IPS-18a (cell line): ENCODE results near the gene KNSTRN.

ENCODE experiments used
- H3K27ac ChIP-seq: one replicate; pipeline ENCODE4 v1.5.1; 2013; ENCODE audit warnings: low read length
- H3K27me3 ChIP-seq: one replicate; pipeline ENCODE4 v1.6.1; 2013; ENCODE audit warnings: mild to moderate bottlenecking, low read length; ENCODE audit not compliant: control insufficient read depth, insufficient read depth
- H3K36me3 ChIP-seq: one replicate; pipeline ENCODE4 v1.6.1; 2013; ENCODE audit warnings: low read depth, low read length; ENCODE audit not compliant: control insufficient read depth
- H3K4me1 ChIP-seq: one replicate; pipeline ENCODE4 v1.6.1; 2013; ENCODE audit warnings: low read depth, low read length; ENCODE audit not compliant: control insufficient read depth
- H3K4me3 ChIP-seq: one replicate; pipeline ENCODE4 v1.5.1; 2013; ENCODE audit warnings: low read length
- H3K9ac ChIP-seq: one replicate; pipeline ENCODE4 v1.6.1; 2013; ENCODE audit warnings: mild to moderate bottlenecking, low read length, moderate library complexity
- H3K9me3 ChIP-seq: one replicate; pipeline ENCODE4 v1.6.1; 2013; ENCODE audit warnings: low read depth, low read length; ENCODE audit not compliant: control insufficient read depth

The KNSTRN gene

GRCh38 chr15:40439960-40440742, 57.6 kb downstream of the KNSTRN start:
- peak overlapping the region; percentile 79 for H3K27ac ChIP-seq

GRCh38 chr15:40440743-40441564, 58.4 kb downstream of the KNSTRN start, which contains the start of gene BAHD1:
TSS of gene BAHD1 (plus strand) at chr15:40440953. CDS start at chr15:40458465, 17,512 bp downstream.
- peaks cover 22% of the 10 kb centered on the region for H3K27me3 ChIP-seq
- peak within 1 kb of the TSS; percentile 94 for H3K9ac ChIP-seq
- no peaks in the 10 kb centered on the region for H3K36me3 ChIP-seq
- H3K4me3 ChIP-seq = peak within 1 kb of the TSS; percentile 87
- peaks cover 46% of the 10 kb centered on the region for H3K4me1 ChIP-seq
- no peaks in the 10 kb centered on the region for H3K9me3 ChIP-seq
- H3K27ac ChIP-seq = peak within 1 kb of the TSS; percentile 79

More at GRCh38 chr15:40439960-40440742, 57.6 kb downstream of the KNSTRN start:
- Histone ChIP-seq H3K4me1 (peaks cover 45% of the 10 kb centered on the region), H3K4me3 (peak overlapping the region; percentile 87), H3K9ac (peak overlapping the region; percentile 94), H3K9me3 (no peaks in the 10 kb centered on the region), H3K27me3 (peaks cover 30% of the 10 kb centered on the region), H3K36me3 (no peaks in the 10 kb centered on the region)

GRCh38 chr15:40441565-40442531, 59.3 kb downstream of the KNSTRN start:
- H3K4me1 ChIP-seq = peaks cover 53% of the 10 kb centered on the region

GRCh38 chr15:40443255-40443654, 60.7 kb downstream of the KNSTRN start:
- peaks cover 6% of the 10 kb centered on the region for H3K36me3 ChIP-seq
- no peak overlapping the region for H3K27ac ChIP-seq
- H3K9ac ChIP-seq = no peak overlapping the region
- H3K9me3 ChIP-seq = no peaks in the 10 kb centered on the region
- H3K4me1 ChIP-seq = peaks cover 47% of the 10 kb centered on the region
- H3K4me3 ChIP-seq = no peak overlapping the region
- H3K27me3 ChIP-seq = peaks cover under 1% of the 10 kb centered on the region

More at GRCh38 chr15:40441565-40442531, 59.3 kb downstream of the KNSTRN start:
- Histone ChIP-seq H3K27ac (no peak overlapping the region), H3K36me3 (peaks cover 4% of the 10 kb centered on the region), H3K9me3 (no peaks in the 10 kb centered on the region), H3K4me3 (peak overlapping the region; percentile 62), H3K27me3 (peaks cover 15% of the 10 kb centered on the region), H3K9ac (peak overlapping the region; percentile 60)

- H3K27ac ChIP-seq = no peak overlapping the region
- H3K36me3 ChIP-seq = peaks cover 6% of the 10 kb centered on the region
- H3K9ac ChIP-seq = no peak overlapping the region
- no peaks in the 10 kb centered on the region for H3K9me3 ChIP-seq
- H3K27me3 ChIP-seq = no peaks in the 10 kb centered on the region
- H3K4me3 ChIP-seq = no peak overlapping the region
- H3K4me1 ChIP-seq = peaks cover 42% of the 10 kb centered on the region
These were observed 61.3 kb downstream of the KNSTRN start for GRCh38 chr15:40443846-40444245.
